ENCODE data around the gene CPNE8.

The CPNE8 gene

GRCh38 chr12:38713294-38713693, 192.1 kb downstream of the CPNE8 start:
- DNase-seq = no peak

GRCh38 chr12:38711054-38711453, 194.3 kb downstream of the CPNE8 start:
- no peak for DNase-seq

- DNase-seq = no peak
Measured at GRCh38 chr12:38708466-38708865, 196.9 kb downstream of the CPNE8 start.

- DNase-seq = no peak
Measured at GRCh38 chr12:38707648-38708047, 197.7 kb downstream of the CPNE8 start.

- no peak for DNase-seq
Measured at GRCh38 chr12:38697289-38697688, 208.1 kb downstream of the CPNE8 start.

- DNase-seq = no peak
Measured at GRCh38 chr12:38695057-38695456, 210.3 kb downstream of the CPNE8 start.

- DNase-seq = no peak
Measured at GRCh38 chr12:38691164-38691563, 214.2 kb downstream of the CPNE8 start.

GRCh38 chr12:38690646-38691045, 214.7 kb downstream of the CPNE8 start:
- no peak for DNase-seq

GRCh38 chr12:38689704-38690103, 215.7 kb downstream of the CPNE8 start:
- DNase-seq = no peak

GRCh38 chr12:38689195-38689594, 216.2 kb downstream of the CPNE8 start:
- DNase-seq = no peak

- DNase-seq = no peak
Measured at GRCh38 chr12:38682521-38682920, 222.9 kb downstream of the CPNE8 start.

- no peak for DNase-seq
Measured at GRCh38 chr12:38669530-38669929, 235.9 kb downstream of the CPNE8 start.

GRCh38 chr12:38669081-38669480, 236.3 kb downstream of the CPNE8 start:
- no peak for DNase-seq

- DNase-seq = no peak
Measured at GRCh38 chr12:38666425-38666824, 239.0 kb downstream of the CPNE8 start.

- DNase-seq = no peak
Measured at GRCh38 chr12:38664661-38665269, 240.6 kb downstream of the CPNE8 start.

- DNase-seq = no peak
Measured at GRCh38 chr12:38662829-38663228, 242.6 kb downstream of the CPNE8 start.

GRCh38 chr12:38653650-38654049, 251.7 kb downstream of the CPNE8 start:
- no peak for DNase-seq

GRCh38 chr12:38648813-38649212, 256.6 kb downstream of the CPNE8 start:
- DNase-seq = no peak

GRCh38 chr12:38646146-38646545, 259.2 kb downstream of the CPNE8 start:
- DNase-seq = no peak

GRCh38 chr12:38639625-38640024, 265.8 kb downstream of the CPNE8 start:
- DNase-seq = no peak

GRCh38 chr12:38638401-38638800, 267.0 kb downstream of the CPNE8 start:
- DNase-seq = no peak

GRCh38 chr12:38633511-38633910, 271.9 kb downstream of the CPNE8 start:
- no peak for DNase-seq

GRCh38 chr12:38629064-38629463, 276.3 kb downstream of the CPNE8 start:
- DNase-seq = no peak

- DNase-seq = no peak
Measured at GRCh38 chr12:38628288-38628687, 277.1 kb downstream of the CPNE8 start.

GRCh38 chr12:38625306-38625705, 280.1 kb downstream of the CPNE8 start:
- no peak for DNase-seq

- no peak for DNase-seq
Measured at GRCh38 chr12:38614171-38614570, 291.2 kb downstream of the CPNE8 start.

All from CD4-positive, alpha-beta T cell treated with Interleukin-6 for 4 hours (primary cell).